Panc1 (cell line): ENCODE data around the gene COL16A1.

ENCODE experiments used
- CTCF ChIP-seq: fragments of 450-650 bp; IDR thresholded peaks from 2 replicates; pipeline ENCODE4 v1.5.1; 2017; ENCODE audit warnings: mild to moderate bottlenecking
- POLR2AphosphoS5 ChIP-seq: IDR thresholded peaks from 2 replicates; pipeline ENCODE4 v1.6.1; 2012; ENCODE audit warnings: mild to moderate bottlenecking, low read depth, low read length, moderate library complexity
- SIN3A ChIP-seq: IDR thresholded peaks from 2 replicates; pipeline ENCODE4 v1.6.1; 2012; ENCODE audit warnings: low read depth, mild to moderate bottlenecking, low read length, moderate library complexity, borderline replicate concordance; ENCODE audit not compliant: insufficient read depth
- TCF7L2 ChIP-seq: IDR thresholded peaks from 2 replicates; pipeline ENCODE4 v1.6.1; 2011; ENCODE audit warnings: mild to moderate bottlenecking, low read depth, low read length, inconsistent platforms
- TF ChIP-seq, protein P1 (sequence below), 2 experiments: IDR thresholded peaks; 2 replicates each; pipeline ENCODE4 v1.6.1; 2011 to 2012; ENCODE audit warnings: low read depth in 2 of 2, control low read depth in 1 of 2, low read length in 1 of 2, mild to moderate bottlenecking in 1 of 2, moderate library complexity in 1 of 2; ENCODE audit not compliant: insufficient read depth in 1 of 2

GRCh38 chr1:31648190-31648589, 55.6 kb downstream of the COL16A1 start:
- no peak for TF ChIP-seq CTCF
- no peak for TF ChIP-seq SIN3A
- TF ChIP-seq, protein P1, sequence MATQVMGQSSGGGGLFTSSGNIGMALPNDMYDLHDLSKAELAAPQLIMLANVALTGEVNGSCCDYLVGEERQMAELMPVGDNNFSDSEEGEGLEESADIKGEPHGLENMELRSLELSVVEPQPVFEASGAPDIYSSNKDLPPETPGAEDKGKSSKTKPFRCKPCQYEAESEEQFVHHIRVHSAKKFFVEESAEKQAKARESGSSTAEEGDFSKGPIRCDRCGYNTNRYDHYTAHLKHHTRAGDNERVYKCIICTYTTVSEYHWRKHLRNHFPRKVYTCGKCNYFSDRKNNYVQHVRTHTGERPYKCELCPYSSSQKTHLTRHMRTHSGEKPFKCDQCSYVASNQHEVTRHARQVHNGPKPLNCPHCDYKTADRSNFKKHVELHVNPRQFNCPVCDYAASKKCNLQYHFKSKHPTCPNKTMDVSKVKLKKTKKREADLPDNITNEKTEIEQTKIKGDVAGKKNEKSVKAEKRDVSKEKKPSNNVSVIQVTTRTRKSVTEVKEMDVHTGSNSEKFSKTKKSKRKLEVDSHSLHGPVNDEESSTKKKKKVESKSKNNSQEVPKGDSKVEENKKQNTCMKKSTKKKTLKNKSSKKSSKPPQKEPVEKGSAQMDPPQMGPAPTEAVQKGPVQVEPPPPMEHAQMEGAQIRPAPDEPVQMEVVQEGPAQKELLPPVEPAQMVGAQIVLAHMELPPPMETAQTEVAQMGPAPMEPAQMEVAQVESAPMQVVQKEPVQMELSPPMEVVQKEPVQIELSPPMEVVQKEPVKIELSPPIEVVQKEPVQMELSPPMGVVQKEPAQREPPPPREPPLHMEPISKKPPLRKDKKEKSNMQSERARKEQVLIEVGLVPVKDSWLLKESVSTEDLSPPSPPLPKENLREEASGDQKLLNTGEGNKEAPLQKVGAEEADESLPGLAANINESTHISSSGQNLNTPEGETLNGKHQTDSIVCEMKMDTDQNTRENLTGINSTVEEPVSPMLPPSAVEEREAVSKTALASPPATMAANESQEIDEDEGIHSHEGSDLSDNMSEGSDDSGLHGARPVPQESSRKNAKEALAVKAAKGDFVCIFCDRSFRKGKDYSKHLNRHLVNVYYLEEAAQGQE (IDR thresholded peaks at IDR 0.05; ENCODE audit: insufficient read depth in 1 of 2, low read depth in 2 of 2, low read length in 1 of 2), result no peak
- TF ChIP-seq TCF7L2, result no peak
- TF ChIP-seq POLR2AphosphoS5, result no peak
